H9 (cell line): Measurements from ENCODE around the gene OSTN. TPM values are rescaled to one million over a fixed set of nuclear protein-coding genes. Genes with fewer than 3 reads are reported as not detected.

Experiments
- DNase-seq: peaks from one replicate; pipeline ENCODE4 v3.0.0-alpha.2; 2017
- H2AFZ ChIP-seq: one replicate; pipeline ENCODE4 v1.6.1; 2013; ENCODE audit warnings: mild to moderate bottlenecking, low read length, control low read depth, moderate library complexity
- H2AK5ac ChIP-seq: 2 replicates; pipeline ENCODE4 v1.6.1; 2013; ENCODE audit warnings: low read length, control low read depth, mixed read lengths; ENCODE audit not compliant: insufficient read length
- H2BK120ac ChIP-seq: one replicate; pipeline ENCODE4 v1.6.1; 2013; ENCODE audit warnings: low read depth, mild to moderate bottlenecking, low read length, control low read depth, inconsistent platforms; ENCODE audit not compliant: poor library complexity, severe bottlenecking
- H2BK12ac ChIP-seq: 2 replicates; pipeline ENCODE4 v1.6.1; 2013; ENCODE audit warnings: low read length, control low read depth, mixed read lengths, low read depth; ENCODE audit not compliant: insufficient read length
- H2BK15ac ChIP-seq: 2 replicates; pipeline ENCODE4 v1.6.1; 2013; ENCODE audit warnings: low read depth, low read length, control low read depth
- H2BK20ac ChIP-seq: one replicate; pipeline ENCODE4 v1.6.1; 2013; ENCODE audit warnings: low read depth, mild to moderate bottlenecking, low read length, control low read depth, inconsistent platforms; ENCODE audit not compliant: poor library complexity, severe bottlenecking
- H2BK5ac ChIP-seq: 2 replicates; pipeline ENCODE4 v1.6.1; 2013; ENCODE audit warnings: low read length, control low read depth, mixed read lengths; ENCODE audit not compliant: insufficient read length
- H3K14ac ChIP-seq: 2 replicates; pipeline ENCODE4 v1.6.1; 2013; ENCODE audit warnings: low read length, control low read depth; ENCODE audit not compliant: insufficient read depth
- H3K18ac ChIP-seq: 2 replicates; pipeline ENCODE4 v1.6.1; 2013; ENCODE audit warnings: low read depth, mild to moderate bottlenecking, mixed read lengths, low read length, control low read depth; ENCODE audit not compliant: insufficient read length
- H3K23ac ChIP-seq: 2 replicates; pipeline ENCODE4 v1.6.1; 2013; ENCODE audit warnings: low read length, control low read depth, mixed read lengths, low read depth; ENCODE audit not compliant: insufficient read length
- H3K23me2 ChIP-seq: 2 replicates; pipeline ENCODE4 v1.6.1; 2013; ENCODE audit warnings: low read depth, mild to moderate bottlenecking, mixed read lengths, low read length, control low read depth; ENCODE audit not compliant: insufficient read length, poor library complexity, severe bottlenecking
- H3K27ac ChIP-seq: 2 replicates; pipeline ENCODE4 v1.5.1; 2013; ENCODE audit warnings: low read length, control low read depth, mixed read lengths, low read depth; ENCODE audit not compliant: insufficient read length
- H3K27me3 ChIP-seq: 2 replicates; pipeline ENCODE4 v1.6.1; 2013; ENCODE audit warnings: low read length, control low read depth, inconsistent platforms; ENCODE audit not compliant: insufficient read depth
- H3K4ac ChIP-seq: 2 replicates; pipeline ENCODE4 v1.6.1; 2013; ENCODE audit warnings: low read depth, mild to moderate bottlenecking, control low read depth, inconsistent platforms, low read length, moderate library complexity
- H3K4me1 ChIP-seq: 2 replicates; pipeline ENCODE4 v1.6.1; 2013; ENCODE audit warnings: low read length, control low read depth, inconsistent platforms; ENCODE audit not compliant: insufficient read depth
- H3K4me2 ChIP-seq: 2 replicates; pipeline ENCODE4 v1.6.1; 2013; ENCODE audit warnings: low read length, control low read depth, mixed read lengths; ENCODE audit not compliant: insufficient read length, insufficient read depth
- H3K56ac ChIP-seq: 2 replicates; pipeline ENCODE4 v1.6.1; 2013; ENCODE audit warnings: low read depth, mild to moderate bottlenecking, mixed read lengths, low read length, control low read depth; ENCODE audit not compliant: insufficient read length
- H3K79me1 ChIP-seq: 2 replicates; pipeline ENCODE4 v1.6.1; 2013; ENCODE audit warnings: low read depth, mild to moderate bottlenecking, moderate library complexity, low read length, control low read depth, inconsistent platforms; ENCODE audit not compliant: insufficient read depth, poor library complexity, severe bottlenecking
- H3K79me2 ChIP-seq: 2 replicates; pipeline ENCODE4 v1.6.1; 2013; ENCODE audit warnings: low read length, control low read depth, inconsistent platforms; ENCODE audit not compliant: insufficient read depth
- H3K9ac ChIP-seq: 2 replicates; pipeline ENCODE4 v1.6.1; 2013; ENCODE audit warnings: low read length, control low read depth, mixed read lengths; ENCODE audit not compliant: insufficient read length; ENCODE audit errors: extremely low read depth
- H3K9me3 ChIP-seq: one replicate; pipeline ENCODE4 v1.6.1; 2013; ENCODE audit warnings: low read depth, low read length, inconsistent platforms; ENCODE audit not compliant: control insufficient read depth
- H3T11ph ChIP-seq: one replicate; pipeline ENCODE4 v1.6.1; 2013; ENCODE audit warnings: mild to moderate bottlenecking, low read length, control low read depth, inconsistent platforms
- H4K20me1 ChIP-seq: one replicate; pipeline ENCODE4 v1.6.1; 2013; ENCODE audit not compliant: control insufficient read depth, insufficient read length, insufficient read depth
- H4K5ac ChIP-seq: 2 replicates; pipeline ENCODE4 v1.6.1; 2013; ENCODE audit warnings: low read depth, mild to moderate bottlenecking, mixed read lengths, low read length, control low read depth; ENCODE audit not compliant: insufficient read length
- H4K8ac ChIP-seq: replicated peaks from 2 replicates; pipeline ENCODE4 v1.6.1; 2013; ENCODE audit warnings: low read length, control low read depth, mixed read lengths, low read depth; ENCODE audit not compliant: insufficient read length
- H4K91ac ChIP-seq: 2 replicates; pipeline ENCODE4 v1.6.1; 2013; ENCODE audit warnings: low read depth, mild to moderate bottlenecking, moderate library complexity, mixed read lengths, low read length, control low read depth; ENCODE audit not compliant: insufficient read length
- H3K27ac Mint-ChIP-seq, 3 experiments: 2 replicates in 2 of 3; 3 replicates in 1 of 3; pipeline ENCODE4 v1.8.0; 2020 to 2021; ENCODE audit warnings: mixed read lengths in 3 of 3, mild to moderate bottlenecking in 1 of 3, moderate library complexity in 1 of 3
- H3K27me3 Mint-ChIP-seq: 2 replicates; pipeline ENCODE4 v1.8.0; 2021; ENCODE audit warnings: low read depth, mild to moderate bottlenecking, moderate library complexity, mixed read lengths
- H3K36me3 Mint-ChIP-seq, 3 experiments: 2 replicates in 2 of 3; 3 replicates in 1 of 3; pipeline ENCODE4 v1.8.0; 2020 to 2021; ENCODE audit warnings: low read depth in 3 of 3, mixed read lengths in 3 of 3; ENCODE audit not compliant: insufficient read depth in 1 of 3
- H3K4me1 Mint-ChIP-seq, 2 experiments: 2 replicates each; pipeline ENCODE4 v1.8.0; 2020; ENCODE audit warnings: mixed read lengths in 2 of 2
- H3K4me3 Mint-ChIP-seq, 2 experiments: 2 replicates in 1 of 2; 3 replicates in 1 of 2; pipeline ENCODE4 v1.8.0; 2020 to 2021; ENCODE audit warnings: mild to moderate bottlenecking in 2 of 2, mixed read lengths in 2 of 2, moderate library complexity in 1 of 2
- H3K9me3 Mint-ChIP-seq, 2 experiments: 2 replicates in 1 of 2; 3 replicates in 1 of 2; pipeline ENCODE4 v1.8.0; 2020; ENCODE audit warnings: mild to moderate bottlenecking in 2 of 2, mixed read lengths in 2 of 2, moderate library complexity in 1 of 2
- CTCF ChIP-seq: fragments of 200-600 bp; sonication (generic); conservative IDR thresholded peaks from 3 replicates; pipeline ENCODE4 v1.8.0; 2021; ENCODE audit warnings: antibody characterized with exemption, mild to moderate bottlenecking
- WGBS: extraction: QIAGEN DNeasy Blood & Tissue Kit; methylation state at CpG from one replicate; pipeline ENCODE4 v1.1.7; 2013; ENCODE audit warnings: missing lambda C conversion rate, low lambda C conversion rate, mixed read lengths; ENCODE audit not compliant: insufficient read length; ENCODE audit errors: extremely low coverage; 5-methylcytosine and 5-hydroxymethylcytosine counted together
- total RNA-seq: library from RNA; stranded (reverse); gene quantifications from 2 replicates; pipeline ENCODE4 v1.2.1, GENCODE V29; 2021

Gene OSTN
- total RNA-seq, 1 experiment from 2014 or later: 0.07 TPM

- Histone ChIP-seq H3K9ac (no peak overlapping the region), H3K27me3 (no peaks in the 10 kb centered on the region), H3K23me2 (no peaks in the 10 kb centered on the region), H2BK120ac (no peak overlapping the region), H4K5ac (no peak overlapping the region), H3T11ph (no peak overlapping the region), H3K9me3 (no peaks in the 10 kb centered on the region), H4K8ac (no peak overlapping the region), H2BK12ac (no peak overlapping the region), H3K4me2 (no peak overlapping the region), H3K4ac (no peak overlapping the region), H3K23ac (no peak overlapping the region), H2AK5ac (no peak overlapping the region), H3K27ac (no peak overlapping the region), H2BK20ac (no peak overlapping the region), H3K18ac (no peak overlapping the region), H3K14ac (no peak overlapping the region), H3K79me1 (no peaks in the 10 kb centered on the region), H2AFZ (no peak overlapping the region), H2BK15ac (no peak overlapping the region), H2BK5ac (no peak overlapping the region), H3K4me1 (no peaks in the 10 kb centered on the region), H4K91ac (no peak overlapping the region), H4K20me1 (no peaks in the 10 kb centered on the region), H3K56ac (no peak overlapping the region), H3K79me2 (no peaks in the 10 kb centered on the region)
- H3K27ac Mint-ChIP-seq: no peak overlapping the region
- no peaks in the 10 kb centered on the region for H3K27me3 Mint-ChIP-seq
- DNase-seq: no peak
- no peak overlapping the region for H3K4me3 Mint-ChIP-seq
- no peak for TF ChIP-seq CTCF
- WGBS: no CpG with 5 or more reads among the region's 5 CpGs
- H3K36me3 Mint-ChIP-seq: no peaks in the 10 kb centered on the region; a peak in 1 of 7 replicates
- peaks cover 0 to 5% of the 10 kb centered on the region in 2 experiments; a peak in 1 of 5 replicates for H3K9me3 Mint-ChIP-seq
- no peaks in the 10 kb centered on the region; a peak in 1 of 4 replicates for H3K4me1 Mint-ChIP-seq
These were observed 93.4 kb downstream of the OSTN start for GRCh38 chr3:191292243-191293015.
